Stimulated activated CD4-positive, alpha-beta T cell treated with anti-CD3 and anti-CD28 coated beads, Interleukin-4, amount 100 ng/mL, for 24 hours (primary cell): ENCODE results near the gene KCNK4.

Experiments
- DNase-seq: peaks from one replicate; pipeline ENCODE4 v3.0.0-alpha.2; 2020

The KCNK4 gene

GRCh38 chr11:64254326-64254725, 36.8 kb upstream of the KCNK4 start:
- DNase-seq: no peak

- no peak for DNase-seq
Observed at GRCh38 chr11:64255135-64256128, 35.7 kb upstream of the KCNK4 start.

- DNase-seq: no peak
Observed at GRCh38 chr11:64256300-64256699, 34.8 kb upstream of the KCNK4 start.

- no peak for DNase-seq
Observed at GRCh38 chr11:64258356-64258755, 32.7 kb upstream of the KCNK4 start.

- no peak for DNase-seq
Observed at GRCh38 chr11:64258946-64259532, 32.1 kb upstream of the KCNK4 start.

- DNase-seq: no peak
Observed at GRCh38 chr11:64259533-64260067, 31.5 kb upstream of the KCNK4 start.

- DNase-seq: no peak
Observed at GRCh38 chr11:64260147-64260708, 30.9 kb upstream of the KCNK4 start.

- DNase-seq: no peak
Observed at GRCh38 chr11:64261556-64262080, 29.5 kb upstream of the KCNK4 start.

GRCh38 chr11:64262271-64263002, 28.7 kb upstream of the KCNK4 start:
- DNase-seq: no peak

- DNase-seq: no peak
Observed at GRCh38 chr11:64263021-64263946, 27.8 kb upstream of the KCNK4 start.

GRCh38 chr11:64263947-64264317, 27.2 kb upstream of the KCNK4 start:
- DNase-seq: no peak

GRCh38 chr11:64264371-64264852, 26.7 kb upstream of the KCNK4 start:
- DNase-seq: no peak

GRCh38 chr11:64265176-64266160, 25.6 kb upstream of the KCNK4 start:
- no peak for DNase-seq

- DNase-seq: no peak
Observed at GRCh38 chr11:64266339-64266738, 24.8 kb upstream of the KCNK4 start.

- no peak for DNase-seq
Observed at GRCh38 chr11:64267207-64267945, 23.7 kb upstream of the KCNK4 start.

- DNase-seq: no peak
Observed at GRCh38 chr11:64268025-64268892, 22.8 kb upstream of the KCNK4 start.

GRCh38 chr11:64268893-64269539, 22.1 kb upstream of the KCNK4 start:
- peak; percentile 36 for DNase-seq
